H9 (cell line): ENCODE results near the gene EFHD2. TPM values are rescaled to one million over a fixed set of nuclear protein-coding genes. Genes with fewer than 3 reads are reported as not detected.

Experiments used
- DNase-seq: peaks from one replicate; pipeline ENCODE4 v3.0.0-alpha.2; 2017
- H2AFZ ChIP-seq: one replicate; pipeline ENCODE4 v1.6.1; 2013; ENCODE audit warnings: mild to moderate bottlenecking, low read length, control low read depth, moderate library complexity
- H2AK5ac ChIP-seq: 2 replicates; pipeline ENCODE4 v1.6.1; 2013; ENCODE audit warnings: low read length, control low read depth, mixed read lengths; ENCODE audit not compliant: insufficient read length
- H2BK120ac ChIP-seq: one replicate; pipeline ENCODE4 v1.6.1; 2013; ENCODE audit warnings: low read depth, mild to moderate bottlenecking, low read length, control low read depth, inconsistent platforms; ENCODE audit not compliant: poor library complexity, severe bottlenecking
- H2BK12ac ChIP-seq: 2 replicates; pipeline ENCODE4 v1.6.1; 2013; ENCODE audit warnings: low read length, control low read depth, mixed read lengths, low read depth; ENCODE audit not compliant: insufficient read length
- H2BK15ac ChIP-seq: 2 replicates; pipeline ENCODE4 v1.6.1; 2013; ENCODE audit warnings: low read depth, low read length, control low read depth
- H2BK20ac ChIP-seq: one replicate; pipeline ENCODE4 v1.6.1; 2013; ENCODE audit warnings: low read depth, mild to moderate bottlenecking, low read length, control low read depth, inconsistent platforms; ENCODE audit not compliant: poor library complexity, severe bottlenecking
- H2BK5ac ChIP-seq: 2 replicates; pipeline ENCODE4 v1.6.1; 2013; ENCODE audit warnings: low read length, control low read depth, mixed read lengths; ENCODE audit not compliant: insufficient read length
- H3K14ac ChIP-seq: 2 replicates; pipeline ENCODE4 v1.6.1; 2013; ENCODE audit warnings: low read length, control low read depth; ENCODE audit not compliant: insufficient read depth
- H3K18ac ChIP-seq: 2 replicates; pipeline ENCODE4 v1.6.1; 2013; ENCODE audit warnings: low read depth, mild to moderate bottlenecking, mixed read lengths, low read length, control low read depth; ENCODE audit not compliant: insufficient read length
- H3K23ac ChIP-seq: 2 replicates; pipeline ENCODE4 v1.6.1; 2013; ENCODE audit warnings: low read length, control low read depth, mixed read lengths, low read depth; ENCODE audit not compliant: insufficient read length
- H3K23me2 ChIP-seq: 2 replicates; pipeline ENCODE4 v1.6.1; 2013; ENCODE audit warnings: low read depth, mild to moderate bottlenecking, mixed read lengths, low read length, control low read depth; ENCODE audit not compliant: insufficient read length, poor library complexity, severe bottlenecking
- H3K27ac ChIP-seq: 2 replicates; pipeline ENCODE4 v1.5.1; 2013; ENCODE audit warnings: low read length, control low read depth, mixed read lengths, low read depth; ENCODE audit not compliant: insufficient read length
- H3K27me3 ChIP-seq: 2 replicates; pipeline ENCODE4 v1.6.1; 2013; ENCODE audit warnings: low read length, control low read depth, inconsistent platforms; ENCODE audit not compliant: insufficient read depth
- H3K4ac ChIP-seq: 2 replicates; pipeline ENCODE4 v1.6.1; 2013; ENCODE audit warnings: low read depth, mild to moderate bottlenecking, control low read depth, inconsistent platforms, low read length, moderate library complexity
- H3K4me1 ChIP-seq: 2 replicates; pipeline ENCODE4 v1.6.1; 2013; ENCODE audit warnings: low read length, control low read depth, inconsistent platforms; ENCODE audit not compliant: insufficient read depth
- H3K4me2 ChIP-seq: 2 replicates; pipeline ENCODE4 v1.6.1; 2013; ENCODE audit warnings: low read length, control low read depth, mixed read lengths; ENCODE audit not compliant: insufficient read length, insufficient read depth
- H3K56ac ChIP-seq: 2 replicates; pipeline ENCODE4 v1.6.1; 2013; ENCODE audit warnings: low read depth, mild to moderate bottlenecking, mixed read lengths, low read length, control low read depth; ENCODE audit not compliant: insufficient read length
- H3K79me1 ChIP-seq: 2 replicates; pipeline ENCODE4 v1.6.1; 2013; ENCODE audit warnings: low read depth, mild to moderate bottlenecking, moderate library complexity, low read length, control low read depth, inconsistent platforms; ENCODE audit not compliant: insufficient read depth, poor library complexity, severe bottlenecking
- H3K79me2 ChIP-seq: 2 replicates; pipeline ENCODE4 v1.6.1; 2013; ENCODE audit warnings: low read length, control low read depth, inconsistent platforms; ENCODE audit not compliant: insufficient read depth
- H3K9ac ChIP-seq: 2 replicates; pipeline ENCODE4 v1.6.1; 2013; ENCODE audit warnings: low read length, control low read depth, mixed read lengths; ENCODE audit not compliant: insufficient read length; ENCODE audit errors: extremely low read depth
- H3K9me3 ChIP-seq: one replicate; pipeline ENCODE4 v1.6.1; 2013; ENCODE audit warnings: low read depth, low read length, inconsistent platforms; ENCODE audit not compliant: control insufficient read depth
- H3T11ph ChIP-seq: one replicate; pipeline ENCODE4 v1.6.1; 2013; ENCODE audit warnings: mild to moderate bottlenecking, low read length, control low read depth, inconsistent platforms
- H4K20me1 ChIP-seq: one replicate; pipeline ENCODE4 v1.6.1; 2013; ENCODE audit not compliant: control insufficient read depth, insufficient read length, insufficient read depth
- H4K5ac ChIP-seq: 2 replicates; pipeline ENCODE4 v1.6.1; 2013; ENCODE audit warnings: low read depth, mild to moderate bottlenecking, mixed read lengths, low read length, control low read depth; ENCODE audit not compliant: insufficient read length
- H4K8ac ChIP-seq: replicated peaks from 2 replicates; pipeline ENCODE4 v1.6.1; 2013; ENCODE audit warnings: low read length, control low read depth, mixed read lengths, low read depth; ENCODE audit not compliant: insufficient read length
- H4K91ac ChIP-seq: 2 replicates; pipeline ENCODE4 v1.6.1; 2013; ENCODE audit warnings: low read depth, mild to moderate bottlenecking, moderate library complexity, mixed read lengths, low read length, control low read depth; ENCODE audit not compliant: insufficient read length
- H3K27ac Mint-ChIP-seq, 3 experiments: 2 replicates in 2 of 3; 3 replicates in 1 of 3; pipeline ENCODE4 v1.8.0; 2020 to 2021; ENCODE audit warnings: mixed read lengths in 3 of 3, mild to moderate bottlenecking in 1 of 3, moderate library complexity in 1 of 3
- H3K27me3 Mint-ChIP-seq: 2 replicates; pipeline ENCODE4 v1.8.0; 2021; ENCODE audit warnings: low read depth, mild to moderate bottlenecking, moderate library complexity, mixed read lengths
- H3K36me3 Mint-ChIP-seq, 3 experiments: 2 replicates in 2 of 3; 3 replicates in 1 of 3; pipeline ENCODE4 v1.8.0; 2020 to 2021; ENCODE audit warnings: low read depth in 3 of 3, mixed read lengths in 3 of 3; ENCODE audit not compliant: insufficient read depth in 1 of 3
- H3K4me1 Mint-ChIP-seq, 2 experiments: 2 replicates each; pipeline ENCODE4 v1.8.0; 2020; ENCODE audit warnings: mixed read lengths in 2 of 2
- H3K4me3 Mint-ChIP-seq, 2 experiments: 2 replicates in 1 of 2; 3 replicates in 1 of 2; pipeline ENCODE4 v1.8.0; 2020 to 2021; ENCODE audit warnings: mild to moderate bottlenecking in 2 of 2, mixed read lengths in 2 of 2, moderate library complexity in 1 of 2
- H3K9me3 Mint-ChIP-seq, 2 experiments: 2 replicates in 1 of 2; 3 replicates in 1 of 2; pipeline ENCODE4 v1.8.0; 2020; ENCODE audit warnings: mild to moderate bottlenecking in 2 of 2, mixed read lengths in 2 of 2, moderate library complexity in 1 of 2
- CTCF ChIP-seq: fragments of 200-600 bp; sonication (generic); conservative IDR thresholded peaks from 3 replicates; pipeline ENCODE4 v1.8.0; 2021; ENCODE audit warnings: antibody characterized with exemption, mild to moderate bottlenecking
- WGBS: extraction: QIAGEN DNeasy Blood & Tissue Kit; methylation state at CpG from one replicate; pipeline ENCODE4 v1.1.7; 2013; ENCODE audit warnings: missing lambda C conversion rate, low lambda C conversion rate, mixed read lengths; ENCODE audit not compliant: insufficient read length; ENCODE audit errors: extremely low coverage; 5-methylcytosine and 5-hydroxymethylcytosine counted together
- total RNA-seq: library from RNA; stranded (reverse); gene quantifications from 2 replicates; pipeline ENCODE4 v1.2.1, GENCODE V29; 2021

The EFHD2 gene
- total RNA-seq, 1 experiment from 2014 or later: 16.5 TPM

GRCh38 chr1:15382601-15383518, 26.8 kb upstream of the EFHD2 start:
- H3K4me2 ChIP-seq: no peak overlapping the region
- H2BK5ac ChIP-seq: no peak overlapping the region
- no peak for TF ChIP-seq CTCF
- H3K27ac ChIP-seq: no peak overlapping the region
- H3K79me2 ChIP-seq: no peaks in the 10 kb centered on the region
- no peak overlapping the region for H4K5ac ChIP-seq
- H3K9me3 ChIP-seq: no peaks in the 10 kb centered on the region
- H3K4me1 Mint-ChIP-seq: peaks cover 80 to 89% of the 10 kb centered on the region in 2 experiments
- H3K18ac ChIP-seq: no peak overlapping the region
- H3K27me3 ChIP-seq: peaks cover 21% of the 10 kb centered on the region; the same call in 1 of the 2 replicates
- no peaks in the 10 kb centered on the region for H3K79me1 ChIP-seq
- peaks cover 0 to 3% of the 10 kb centered on the region in 2 experiments; a peak in 2 of 5 replicates for H3K9me3 Mint-ChIP-seq
- no peak overlapping the region for H3K23ac ChIP-seq
- no CpG with 5 or more reads among the region's 26 CpGs for WGBS
- no peak overlapping the region for H4K91ac ChIP-seq
- H2BK120ac ChIP-seq: no peak overlapping the region
- peak overlapping the region in 1 of 2 experiments; percentile 12; a peak in 2 of 5 replicates for H3K4me3 Mint-ChIP-seq
- DNase-seq: no peak
- no peak overlapping the region for H3K56ac ChIP-seq
- peaks cover 2% of the 10 kb centered on the region for H3K23me2 ChIP-seq
- H2AFZ ChIP-seq: no peak overlapping the region
- H3K27ac Mint-ChIP-seq: no peak overlapping the region
- no peak overlapping the region for H4K8ac ChIP-seq
- H3K4me1 ChIP-seq: peaks cover 11% of the 10 kb centered on the region; the same call in 1 of the 2 replicates
- no peak overlapping the region; the same call in 1 of the 2 replicates for H3K14ac ChIP-seq
- H3T11ph ChIP-seq: no peak overlapping the region
- H3K27me3 Mint-ChIP-seq: peaks cover 91% of the 10 kb centered on the region
- H3K36me3 Mint-ChIP-seq: peaks cover 0 to 4% (median 0%) of the 10 kb centered on the region in 3 experiments; a peak in 1 of 7 replicates
- no peak overlapping the region for H2BK20ac ChIP-seq
- H4K20me1 ChIP-seq: peaks cover 2% of the 10 kb centered on the region
- no peak overlapping the region for H2BK12ac ChIP-seq
- no peak overlapping the region for H2BK15ac ChIP-seq
- H3K4ac ChIP-seq: no peak overlapping the region
- no peak overlapping the region for H2AK5ac ChIP-seq
- H3K9ac ChIP-seq: no peak overlapping the region
